ENCODE data around the gene COL6A5.

DNA sequence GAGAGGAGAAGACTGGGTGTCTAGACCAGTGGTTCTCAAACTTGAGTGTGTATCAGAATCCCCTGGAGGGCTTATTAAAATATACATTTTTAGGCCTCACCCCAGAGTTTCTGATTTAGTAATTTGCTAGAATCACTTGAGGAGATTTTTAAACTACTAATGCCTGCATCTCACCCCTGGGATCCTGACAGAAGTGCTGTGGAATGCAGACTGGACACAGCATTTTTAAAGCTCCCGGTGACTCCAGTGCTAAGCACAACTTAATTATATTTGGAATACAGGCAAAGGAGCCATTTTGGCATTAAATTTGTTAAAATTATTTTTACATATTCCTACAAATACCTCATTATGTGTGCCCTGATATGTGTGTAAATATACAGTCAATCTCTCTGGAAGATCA is 144.8 kb downstream of the COL6A5 start:
- TF ChIP-seq, protein P1, sequence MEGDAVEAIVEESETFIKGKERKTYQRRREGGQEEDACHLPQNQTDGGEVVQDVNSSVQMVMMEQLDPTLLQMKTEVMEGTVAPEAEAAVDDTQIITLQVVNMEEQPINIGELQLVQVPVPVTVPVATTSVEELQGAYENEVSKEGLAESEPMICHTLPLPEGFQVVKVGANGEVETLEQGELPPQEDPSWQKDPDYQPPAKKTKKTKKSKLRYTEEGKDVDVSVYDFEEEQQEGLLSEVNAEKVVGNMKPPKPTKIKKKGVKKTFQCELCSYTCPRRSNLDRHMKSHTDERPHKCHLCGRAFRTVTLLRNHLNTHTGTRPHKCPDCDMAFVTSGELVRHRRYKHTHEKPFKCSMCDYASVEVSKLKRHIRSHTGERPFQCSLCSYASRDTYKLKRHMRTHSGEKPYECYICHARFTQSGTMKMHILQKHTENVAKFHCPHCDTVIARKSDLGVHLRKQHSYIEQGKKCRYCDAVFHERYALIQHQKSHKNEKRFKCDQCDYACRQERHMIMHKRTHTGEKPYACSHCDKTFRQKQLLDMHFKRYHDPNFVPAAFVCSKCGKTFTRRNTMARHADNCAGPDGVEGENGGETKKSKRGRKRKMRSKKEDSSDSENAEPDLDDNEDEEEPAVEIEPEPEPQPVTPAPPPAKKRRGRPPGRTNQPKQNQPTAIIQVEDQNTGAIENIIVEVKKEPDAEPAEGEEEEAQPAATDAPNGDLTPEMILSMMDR (conservative IDR thresholded peaks at IDR 0.05): no peak
- no peak for TF ChIP-seq EZH2 (IDR thresholded peaks at IDR 0.05; ENCODE audit: low read depth)

Measured in PC-9 (cell line).